LNCaP clone FGC (cell line): ENCODE measurements around the gene TBCCD1.

Experiments
- DNase-seq: peaks from one replicate; pipeline ENCODE4 v3.0.0-alpha.2; 2011; ENCODE audit warnings: low read depth
- H3K4me3 ChIP-seq: 2 replicates; pipeline ENCODE4 v1.5.1; 2011; ENCODE audit warnings: mild to moderate bottlenecking, low read depth, low read length, control low read depth
- TF ChIP-seq, protein P1 (sequence below): IDR thresholded peaks from 2 replicates; pipeline ENCODE4 v1.5.1; 2012; ENCODE audit warnings: mild to moderate bottlenecking; ENCODE audit not compliant: control insufficient read depth, insufficient read depth; ENCODE audit errors: extremely low read depth

Gene TBCCD1

GRCh38 chr3:186520957-186521842, 45.9 kb downstream of the TBCCD1 start:
- H3K4me3 ChIP-seq = no peak overlapping the region
- TF ChIP-seq, protein P1, sequence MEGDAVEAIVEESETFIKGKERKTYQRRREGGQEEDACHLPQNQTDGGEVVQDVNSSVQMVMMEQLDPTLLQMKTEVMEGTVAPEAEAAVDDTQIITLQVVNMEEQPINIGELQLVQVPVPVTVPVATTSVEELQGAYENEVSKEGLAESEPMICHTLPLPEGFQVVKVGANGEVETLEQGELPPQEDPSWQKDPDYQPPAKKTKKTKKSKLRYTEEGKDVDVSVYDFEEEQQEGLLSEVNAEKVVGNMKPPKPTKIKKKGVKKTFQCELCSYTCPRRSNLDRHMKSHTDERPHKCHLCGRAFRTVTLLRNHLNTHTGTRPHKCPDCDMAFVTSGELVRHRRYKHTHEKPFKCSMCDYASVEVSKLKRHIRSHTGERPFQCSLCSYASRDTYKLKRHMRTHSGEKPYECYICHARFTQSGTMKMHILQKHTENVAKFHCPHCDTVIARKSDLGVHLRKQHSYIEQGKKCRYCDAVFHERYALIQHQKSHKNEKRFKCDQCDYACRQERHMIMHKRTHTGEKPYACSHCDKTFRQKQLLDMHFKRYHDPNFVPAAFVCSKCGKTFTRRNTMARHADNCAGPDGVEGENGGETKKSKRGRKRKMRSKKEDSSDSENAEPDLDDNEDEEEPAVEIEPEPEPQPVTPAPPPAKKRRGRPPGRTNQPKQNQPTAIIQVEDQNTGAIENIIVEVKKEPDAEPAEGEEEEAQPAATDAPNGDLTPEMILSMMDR = no peak
- DNase-seq = no peak

DNA sequence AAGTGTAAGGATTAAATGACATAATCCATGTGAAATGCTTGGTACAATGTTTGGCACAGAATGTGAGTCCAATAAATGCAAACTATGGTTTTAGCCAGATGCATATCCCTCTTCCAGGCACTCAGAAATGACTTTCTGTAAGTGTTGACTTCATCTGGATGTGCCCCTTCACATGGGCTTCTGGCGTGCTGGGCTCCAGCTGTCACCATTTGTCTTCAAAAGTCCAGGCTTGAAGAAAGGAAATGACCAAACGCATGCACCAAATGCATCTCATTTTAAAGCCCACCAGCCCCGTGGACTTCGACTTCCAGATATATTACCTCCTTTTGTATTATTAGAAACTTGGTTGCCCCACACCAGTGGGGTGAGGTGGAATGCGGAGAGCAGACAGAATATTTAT, 46.7 kb downstream of the TBCCD1 start:
- no peak for DNase-seq
- TF ChIP-seq, protein P1 = no peak

GRCh38 chr3:186519021-186519658, 48.0 kb downstream of the TBCCD1 start:
- no peak overlapping the region for H3K4me3 ChIP-seq
- TF ChIP-seq, protein P1 = no peak
- DNase-seq = no peak

More for the DNA sequence above, 46.7 kb downstream of the TBCCD1 start:
- no peak overlapping the region for H3K4me3 ChIP-seq

- TF ChIP-seq, protein P1 = no peak
- H3K4me3 ChIP-seq = no peak overlapping the region
- DNase-seq = no peak
These were observed 49.9 kb downstream of the TBCCD1 start for GRCh38 chr3:186517218-186517617.

GRCh38 chr3:186516646-186517045, 50.5 kb downstream of the TBCCD1 start:
- TF ChIP-seq, protein P1 = no peak
- no peak for DNase-seq
- no peak overlapping the region for H3K4me3 ChIP-seq

GRCh38 chr3:186515125-186515524, 52.0 kb downstream of the TBCCD1 start:
- DNase-seq = no peak
- TF ChIP-seq, protein P1 = no peak
- no peak overlapping the region for H3K4me3 ChIP-seq
